Heart left ventricle (tissue), 16 donors: ENCODE results near the gene SLC9A7. TPM values are rescaled to one million over a fixed set of nuclear protein-coding genes. Genes with fewer than 3 reads are reported as not detected.

Experiments
- ATAC-seq, 4 donors: fragments of 200-7000 bp; cut with Tn5 transposase; one replicate each; pipeline ENCODE4 v1.9.1; 2020 to 2022; ENCODE audit warnings: moderate library complexity in 4 of 4, mild to moderate bottlenecking in 3 of 4, moderate number of reproducible peaks in 1 of 4
- DNase-seq, 5 donors: peaks; one replicate each; pipeline ENCODE4 v3.0.0-alpha.2; 2020
- H3K27ac ChIP-seq, 12 donors: fragments of 200-600 bp; sonication (generic) in 4 of 12; one replicate each; pipeline versions ENCODE4 v1.5.0 to v1.8.0; 2016 to 2022; ENCODE audit warnings: mild to moderate bottlenecking in 2 of 12
- H3K27me3 ChIP-seq, 9 donors: fragments of 200-600 bp; sonication (generic) in 2 of 9; one replicate each; pipeline versions ENCODE4 v1.5.1 to v1.8.0; 2016 to 2022; ENCODE audit warnings: mild to moderate bottlenecking in 3 of 9
- H3K36me3 ChIP-seq, 9 donors: fragments of 200-600 bp; sonication (generic) in 2 of 9; one replicate each; pipeline versions ENCODE4 v1.5.0 to v1.8.0; 2018 to 2022; ENCODE audit warnings: mild to moderate bottlenecking in 2 of 9
- H3K4me1 ChIP-seq, 12 donors: fragments of 200-600 bp; sonication (generic) in 4 of 12; one replicate each; pipeline versions ENCODE4 v1.5.0 to v1.8.0; 2016 to 2022; ENCODE audit warnings: mild to moderate bottlenecking in 3 of 12
- H3K4me3 ChIP-seq, 12 donors: fragments of 200-600 bp; sonication (generic) in 4 of 12; one replicate each; pipeline versions ENCODE4 v1.5.0 to v1.8.0; 2017 to 2022; ENCODE audit warnings: mild to moderate bottlenecking in 9 of 12, moderate library complexity in 4 of 12
- H3K9me3 ChIP-seq, 12 donors: fragments of 200-600 bp; sonication (generic) in 4 of 12; one replicate each; pipeline versions ENCODE4 v1.5.0 to v1.8.0; 2016 to 2022; ENCODE audit warnings: mild to moderate bottlenecking in 1 of 12
- CTCF ChIP-seq, 12 donors: fragments of 200-600 bp; sonication (generic) in 4 of 12; IDR thresholded peaks; one replicate each; pipeline versions ENCODE4 v1.5.0 to v1.8.0; 2018 to 2022; ENCODE audit warnings: antibody characterized with exemption in 12 of 12, mild to moderate bottlenecking in 5 of 12
- POLR2A ChIP-seq, 2 donors: fragments of 450-650 bp; IDR thresholded peaks; one replicate each; pipeline ENCODE4 v1.6.1; 2017; ENCODE audit warnings: antibody characterized with exemption in 2 of 2, mild to moderate bottlenecking in 2 of 2, moderate library complexity in 2 of 2
- WGBS, 4 donors: extraction: QIAGEN DNeasy Blood & Tissue Kit in 2 of 4; methylation state at CpG; one replicate each; pipeline versions ENCODE4 v1.1.5 to v1.1.7; 2013 to 2018; 5-methylcytosine and 5-hydroxymethylcytosine counted together
- intact Hi-C, 10 donors: fragments of 100-400 bp; cut with DNase I; formaldehyde crosslinking; loops; one replicate each; pipeline versions ENCODE4 v1.11.1 to v1.14.2; 2022
- polyA plus RNA-seq, 2 donors: library from polyadenylated mRNA; stranded (reverse); fragments of 200-250 nt; gene quantifications; one replicate each; pipeline ENCODE4 v1.2.3, GENCODE V29; 2013
- total RNA-seq, 9 donors: library from RNA; depleted of rRNA in 2 of 9; stranded (reverse); fragments of >200 nt in 2 of 9; fragmentation: NEBNext Ultra II Directional in 3 of 9; extraction: Animal tissue kit (Norgen Biotek cat#: 25700) in 3 of 9; gene quantifications; one replicate each; pipeline versions ENCODE4 v1.1.0 to v1.2.4, GENCODE V29; 2016 to 2023
- donor health status: ischemic (EF 13 %, LVEDD 7.1; RV severe dilation, severe dysfunction).
- donor health status: healthy with polysubstance abuse.
- donor health status: DM: no; HTN: yes; CAD: no.
- donor health status: DM: no; HTN: no; CAD: no.
- donor health status: ischemic (EF 25% LVEDD 6.9; RV normal size, moderate dysfunction).
- donor health status: ischemic (EF 25% LVEDD 5.7; RV mildly dilated, moderate dysfunction).
- donor health status: healthy.
- donor health status: DM: yes; HTN: yes; CAD: no.
- donor health status: ischemic (EF 35%, LVEDD 5.7; RV mildly dilated, moderate dysfunction).
- donor health status: nonischemic (EF 11% LVEDD 7.7; RV severe dilation, severe dysfunction).
- donor health status: DM: yes; HTN: yes; CAD: no.
- donor health status: PGD.
- donor health status: ischemic (EF 29% LVEDD 5.4; RV normal size, mild dysfunction).
- donor health status: nonischemic (EF 23%, LVEDD 6.1; RV moderate dilation, normal function).

Gene SLC9A7
- total and polyA plus RNA-seq, 11 donors = 0.46 to 8.6 (median 2.3) TPM

GRCh38 chrX:46715997-46716396 is 42.9 kb downstream of the SLC9A7 start:
- no peak overlapping the region for H3K4me3 ChIP-seq
- ATAC-seq (no peak), DNase-seq (no peak)
- TF ChIP-seq CTCF (IDR thresholded peaks at IDR 0.05) = no peak
- TF ChIP-seq POLR2A (IDR thresholded peaks at IDR 0.05) = no peak
- peaks cover 0 to 6% (median 0%) of the 10 kb centered on the region in 12 donors for H3K4me1 ChIP-seq
- intact Hi-C loops = no loop called here
- H3K27me3 ChIP-seq = peaks cover 0 to 15% (median 0%) of the 10 kb centered on the region in 9 donors
- peaks cover 0 to 3% (median 0%) of the 10 kb centered on the region in 12 donors for H3K9me3 ChIP-seq
- H3K36me3 ChIP-seq = no peaks in the 10 kb centered on the region
- H3K27ac ChIP-seq = no peak overlapping the region
- WGBS, 4 donors = 66 to 100% (median 87%) methylated on average over 1 of the region's 1 CpG

GRCh38 chrX:46715530-46715929 is 43.4 kb downstream of the SLC9A7 start:
- H3K4me1 ChIP-seq = peaks cover 0 to 6% (median 0%) of the 10 kb centered on the region in 12 donors
- H3K27me3 ChIP-seq = peaks cover 0 to 14% (median 0%) of the 10 kb centered on the region in 9 donors
- DNase-seq (no peak), ATAC-seq (no peak)
- intact Hi-C loops = no loop called here
- H3K27ac ChIP-seq = no peak overlapping the region
- no peak overlapping the region for H3K4me3 ChIP-seq
- 77 to 96% (median 91%) methylated on average over 5 of the region's 5 CpGs for WGBS, 4 donors
- no peaks in the 10 kb centered on the region for H3K36me3 ChIP-seq
- TF ChIP-seq CTCF (IDR thresholded peaks at IDR 0.05) = no peak
- no peak for TF ChIP-seq POLR2A (IDR thresholded peaks at IDR 0.05)
- H3K9me3 ChIP-seq = peaks cover 0 to 3% (median 0%) of the 10 kb centered on the region in 12 donors

- Histone ChIP-seq H3K9me3 (peaks cover 0 to 3% (median 0%) of the 10 kb centered on the region in 12 donors), H3K4me1 (peaks cover 0 to 6% (median 0%) of the 10 kb centered on the region in 12 donors), H3K4me3 (no peak overlapping the region), H3K27me3 (peaks cover 0 to 15% (median 0%) of the 10 kb centered on the region in 9 donors), H3K27ac (no peak overlapping the region), H3K36me3 (no peaks in the 10 kb centered on the region)
- 62 to 70% (median 68%) methylated on average over 5 of the region's 5 CpGs for WGBS, 4 donors
- no peak for TF ChIP-seq CTCF (IDR thresholded peaks at IDR 0.05)
- intact Hi-C loops = no loop called here
- DNase-seq (no peak), ATAC-seq (no peak)
Measured at GRCh38 chrX:46713672-46714490, 45.0 kb downstream of the SLC9A7 start.

- peaks cover 0 to under 1% (median 0%) of the 10 kb centered on the region in 12 donors for H3K9me3 ChIP-seq
- H3K4me1 ChIP-seq = peaks cover 0 to 6% (median 0%) of the 10 kb centered on the region in 12 donors
- peaks cover 0 to 15% (median 0%) of the 10 kb centered on the region in 9 donors for H3K27me3 ChIP-seq
- TF ChIP-seq POLR2A (IDR thresholded peaks at IDR 0.05) = no peak
- no peak for TF ChIP-seq CTCF (IDR thresholded peaks at IDR 0.05)
- intact Hi-C loops = no loop called here
- H3K4me3 ChIP-seq = no peak overlapping the region
- DNase-seq (no peak), ATAC-seq (no peak)
- no peaks in the 10 kb centered on the region for H3K36me3 ChIP-seq
- H3K27ac ChIP-seq = no peak overlapping the region
- WGBS, 4 donors = 50 to 62% (median 57%) methylated on average over 1 of the region's 1 CpG
Measured at GRCh38 chrX:46712764-46713163, 46.2 kb downstream of the SLC9A7 start.
